Glomerular visceral epithelial cell (primary cell): Measurements from ENCODE around the gene C1orf50.
A peak's percentile ranks its signal among the peaks of the same experiment; 100 is the strongest.
"Not testable (repeated sequence)": the region's sequence is repeated elsewhere in the genome, so short reads cannot be mapped to it uniquely, and the experiment has no call there.

ENCODE experiments used
- DNase-seq: peaks from one replicate; pipeline ENCODE4 v3.0.0-alpha.2; 2016; ENCODE audit errors: extremely low spot score

The C1orf50 gene

DNA sequence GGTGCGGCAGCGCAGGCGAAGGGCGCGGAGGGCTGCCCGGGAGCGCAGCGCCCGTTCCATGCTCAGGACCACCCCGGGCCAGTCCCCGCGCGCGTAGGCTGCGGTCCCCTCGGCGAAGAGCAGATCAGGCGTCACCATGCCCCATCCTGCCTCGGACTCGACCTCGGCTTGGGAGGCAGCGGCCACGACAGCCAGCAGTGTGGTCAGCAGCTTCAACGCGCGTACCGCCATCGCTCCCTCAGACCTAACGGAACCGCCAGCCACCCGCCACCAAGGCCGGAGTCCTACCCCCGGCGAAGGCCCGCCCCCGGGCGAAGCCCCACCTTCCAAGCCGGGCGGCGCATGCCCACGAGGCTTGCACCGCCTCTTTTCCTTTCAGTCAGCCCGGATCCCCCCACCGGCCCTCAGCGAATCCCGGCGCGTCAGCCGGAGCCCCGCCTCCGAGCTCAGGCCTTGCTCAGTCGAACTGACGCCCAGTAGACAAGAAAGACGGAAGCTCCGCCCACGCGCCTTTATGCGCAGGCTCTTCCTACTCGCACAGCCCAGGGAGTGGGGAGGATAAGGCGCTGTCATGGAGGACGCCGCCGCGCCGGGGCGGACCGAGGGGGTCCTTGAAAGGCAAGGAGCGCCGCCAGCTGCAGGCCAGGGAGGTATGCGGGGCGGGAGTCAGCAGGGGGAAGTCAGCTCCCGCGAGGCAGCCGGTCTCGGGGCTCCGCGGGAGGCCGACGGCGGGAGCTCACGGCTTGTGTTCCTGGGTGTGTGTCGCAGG lies at the start of gene C1orf50, which contains the start of gene P3H1:
TSS of gene C1orf50 (plus strand) at position 509 of the 769 bp plus-strand sequence. CDS start at position 572, 63 bp downstream.
TSS of gene P3H1 (minus strand) at position 288 of the 769 bp plus-strand sequence. CDS start at position 231, 57 bp downstream.
- peak; percentile 99 for DNase-seq

DNA sequence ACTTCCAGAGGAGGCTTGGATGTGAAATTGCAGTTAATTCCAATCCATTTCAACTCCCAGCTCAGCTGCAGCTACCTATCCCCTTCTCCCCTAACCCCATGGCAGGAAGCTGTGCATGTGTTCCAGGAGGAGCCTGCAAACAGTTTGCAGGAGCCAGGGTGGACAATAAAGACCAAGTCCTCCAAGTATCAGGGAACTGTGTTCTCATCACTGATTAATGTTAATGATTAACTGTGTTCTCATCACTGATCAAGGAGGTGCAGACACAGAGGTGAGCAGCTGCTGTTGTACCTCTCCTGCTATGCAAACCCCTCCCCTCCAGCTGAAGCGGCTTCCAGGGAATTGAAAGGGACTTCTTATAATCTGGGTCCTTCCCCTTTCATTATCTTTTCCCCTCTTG lies 46.2 kb upstream of the C1orf50 start:
- DNase-seq, result peak; percentile 24

DNA sequence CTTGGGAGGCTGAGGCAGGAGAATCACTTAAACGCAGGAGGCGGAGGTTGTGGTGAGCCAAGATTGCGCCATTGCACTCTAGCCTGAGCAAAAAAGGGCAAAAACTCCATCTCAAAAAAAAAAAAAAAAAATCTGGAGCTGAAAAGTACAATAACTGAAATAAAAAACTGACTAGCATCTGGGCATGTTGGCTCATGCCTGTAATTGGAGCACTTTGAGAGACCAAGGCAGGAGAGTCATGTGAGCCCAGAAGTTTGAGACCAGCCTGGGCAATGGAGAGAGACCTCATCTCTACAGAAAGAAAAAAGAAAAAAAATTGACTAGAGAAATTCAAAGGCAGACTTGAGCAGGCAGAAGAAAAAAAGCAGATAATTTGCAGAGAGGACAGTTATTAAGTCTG lies 45.1 kb upstream of the C1orf50 start:
- DNase-seq, result no peak

DNA sequence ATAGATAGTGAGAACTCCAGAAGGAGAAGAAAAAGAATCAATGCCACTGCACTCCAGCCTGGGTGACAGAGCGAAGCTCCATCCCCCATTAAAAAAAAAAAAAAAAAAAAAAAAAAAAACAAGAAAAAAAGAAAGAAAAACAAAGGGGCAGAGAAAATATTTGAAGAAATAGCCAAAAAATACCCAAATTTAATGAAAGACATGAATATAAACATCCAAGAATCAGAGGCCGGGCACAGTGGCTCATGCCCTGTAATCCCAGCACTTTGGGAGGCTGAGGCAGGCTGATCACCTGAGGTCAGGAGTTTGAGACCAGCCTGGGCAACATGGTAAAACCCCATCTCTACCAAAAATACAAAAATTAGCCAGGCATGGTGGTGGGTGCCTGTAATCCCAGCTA lies 44.6 kb upstream of the C1orf50 start:
- DNase-seq, result not testable (repeated sequence)

DNA sequence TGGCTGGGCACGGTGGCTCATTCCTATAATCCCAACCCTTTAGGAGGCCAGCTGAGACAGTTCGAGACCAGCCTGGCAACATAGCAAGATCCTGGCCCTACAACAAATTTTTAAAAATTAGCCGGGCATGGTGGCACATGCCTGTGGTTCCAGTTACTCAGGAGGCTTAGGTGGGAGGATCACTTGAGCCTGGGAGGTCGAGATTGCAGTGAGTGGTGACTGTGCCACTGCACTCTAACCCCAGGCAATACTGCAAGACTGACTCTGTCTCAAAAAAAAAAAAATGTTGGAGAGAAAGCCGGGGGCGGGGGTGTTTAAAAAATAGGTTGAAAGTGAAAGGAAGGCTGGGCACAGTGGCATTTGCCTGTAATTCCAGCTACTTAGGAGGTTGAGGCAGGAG lies 43.5 kb upstream of the C1orf50 start:
- peak; percentile 9 for DNase-seq

DNA sequence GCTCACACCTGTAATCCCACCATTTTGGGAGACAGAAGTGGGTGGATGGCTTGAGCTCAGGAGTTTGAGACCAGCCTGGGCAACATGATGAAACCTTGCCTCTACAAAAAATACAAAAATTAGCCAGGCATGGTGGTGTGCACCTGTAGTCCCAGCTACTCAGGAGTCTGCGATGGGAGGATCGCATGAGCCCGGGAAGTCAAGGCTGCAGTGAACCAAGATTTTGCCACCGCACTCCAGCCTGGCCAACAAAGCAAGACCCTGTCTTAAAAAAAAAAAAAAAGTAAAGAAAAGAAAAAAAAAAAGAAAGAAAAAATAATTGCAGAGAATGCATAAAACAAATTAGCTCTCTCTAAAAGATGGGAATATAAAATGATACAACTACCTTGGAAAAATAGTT lies 41.2 kb upstream of the C1orf50 start:
- not testable (repeated sequence) for DNase-seq

DNA sequence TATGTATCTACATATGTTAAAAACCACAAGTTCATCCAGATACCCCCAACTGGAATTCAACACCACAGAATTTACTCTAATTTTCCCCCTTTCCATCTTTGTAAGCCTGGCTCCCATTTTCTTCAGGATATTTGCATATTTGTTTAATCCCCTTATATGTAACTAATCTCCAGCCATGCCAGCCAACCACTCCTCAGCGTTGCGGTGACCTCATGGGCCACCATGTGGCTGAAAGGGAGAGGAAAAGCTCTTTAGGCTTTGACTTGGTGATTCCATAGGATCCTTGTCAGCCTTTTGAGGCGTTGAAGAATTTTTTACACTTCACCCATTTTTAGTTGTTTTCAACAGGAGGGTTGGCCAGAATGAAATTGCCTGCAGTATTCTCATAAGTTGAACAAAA lies 37.0 kb upstream of the C1orf50 start:
- no peak for DNase-seq

DNA sequence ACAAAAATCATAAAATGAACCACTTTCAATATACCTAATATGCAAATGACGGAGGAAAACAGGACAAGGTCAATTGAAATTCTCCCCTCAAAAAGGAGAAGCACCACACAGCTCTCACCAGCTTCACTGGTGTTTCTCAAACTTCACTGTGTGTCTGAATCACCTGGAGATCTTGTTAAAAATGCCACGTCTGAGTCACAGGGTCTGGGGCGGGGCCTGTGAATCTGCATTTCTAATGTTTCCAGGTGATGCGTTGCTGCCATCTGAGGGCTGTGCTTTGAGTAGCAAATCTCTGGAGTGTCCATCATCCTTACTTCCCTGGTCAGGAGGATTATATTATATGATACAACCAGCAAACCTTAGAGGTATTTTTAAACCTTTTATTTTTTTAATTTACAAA lies 36.1 kb upstream of the C1orf50 start:
- DNase-seq, result no peak

DNA sequence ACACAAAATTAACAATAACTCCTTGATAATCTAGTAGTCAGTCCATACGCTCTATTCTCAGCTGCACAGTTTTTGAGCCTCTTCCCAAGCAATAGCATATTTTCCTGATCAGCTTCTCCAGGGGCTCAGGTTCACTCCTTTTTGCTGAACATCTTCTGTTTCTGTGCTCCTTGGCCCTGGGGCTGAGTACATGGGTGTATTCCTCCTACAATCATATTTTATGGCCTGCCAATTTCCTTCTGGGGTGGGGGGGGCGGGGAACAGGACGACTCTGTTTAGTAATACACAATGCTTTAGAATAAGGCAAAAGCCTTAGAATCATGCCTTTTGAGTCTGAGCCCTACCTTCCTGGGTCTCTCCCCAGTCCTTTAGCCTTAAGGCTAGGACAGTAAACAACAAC lies 35.5 kb upstream of the C1orf50 start:
- DNase-seq, result no peak

DNA sequence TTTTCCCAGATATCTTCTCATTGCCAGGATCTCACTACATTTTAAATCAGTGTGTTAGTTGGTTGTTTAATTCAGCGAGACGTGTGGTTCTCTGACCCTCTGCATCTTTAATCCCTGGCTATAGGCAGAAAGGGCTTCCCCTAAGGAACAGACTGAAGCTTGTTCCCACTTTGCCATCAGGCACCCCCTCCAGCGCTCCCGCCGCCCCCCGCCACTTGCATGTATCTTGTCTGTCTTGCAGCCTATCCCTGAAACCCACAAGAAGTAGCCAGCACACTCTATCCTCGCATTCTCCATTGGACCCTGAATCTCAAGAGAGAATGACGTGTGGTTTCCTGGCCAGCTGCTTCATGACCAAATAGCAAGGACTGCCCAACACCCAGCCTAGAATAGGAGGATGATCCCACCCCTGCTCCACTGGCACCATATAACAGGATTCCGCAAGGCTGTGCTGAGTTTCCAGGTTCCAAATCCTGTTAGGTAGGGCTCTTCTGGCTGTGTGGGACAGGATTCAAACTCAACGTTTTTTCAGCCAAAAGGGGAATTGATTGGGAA lies 34.8 kb upstream of the C1orf50 start:
- DNase-seq, result no peak

DNA sequence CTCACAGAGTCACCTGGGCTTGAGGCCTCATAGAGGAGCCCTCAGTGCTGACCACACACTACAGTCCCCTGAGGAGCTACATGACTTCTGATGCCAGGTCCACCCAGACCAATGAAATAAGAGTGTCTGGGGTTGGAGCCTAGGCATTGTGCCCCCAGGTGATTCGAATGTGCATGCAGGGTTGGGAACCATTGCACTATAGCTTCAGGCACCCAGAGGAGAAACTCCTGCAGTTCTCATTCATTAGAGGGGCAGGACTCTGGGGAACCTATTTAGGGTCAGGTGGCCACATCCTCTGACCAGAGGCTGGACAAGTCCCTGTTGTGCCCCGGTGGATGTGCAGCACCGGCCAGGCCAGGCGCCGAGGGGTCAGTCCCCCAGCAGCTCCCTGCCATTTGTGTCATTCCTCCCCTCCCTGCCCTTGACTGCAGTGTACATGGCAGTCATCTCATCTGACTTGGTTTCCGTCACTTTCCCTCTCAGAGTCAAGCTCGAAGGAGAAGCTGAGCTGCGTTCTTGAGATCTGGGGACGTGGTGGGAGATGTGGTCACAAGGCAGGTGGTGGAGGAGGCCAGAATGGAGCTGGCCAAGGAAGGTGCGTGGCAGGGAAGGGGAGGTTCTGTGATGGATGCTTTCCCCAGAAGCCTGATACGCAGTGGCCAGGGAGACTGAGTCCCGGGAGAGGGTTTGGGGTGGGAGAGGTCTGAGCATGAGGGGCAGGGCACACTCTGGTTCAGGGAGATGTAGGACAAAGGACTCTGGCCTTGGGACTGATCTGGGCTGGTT lies 33.4 kb upstream of the C1orf50 start:
- DNase-seq, result no peak

DNA sequence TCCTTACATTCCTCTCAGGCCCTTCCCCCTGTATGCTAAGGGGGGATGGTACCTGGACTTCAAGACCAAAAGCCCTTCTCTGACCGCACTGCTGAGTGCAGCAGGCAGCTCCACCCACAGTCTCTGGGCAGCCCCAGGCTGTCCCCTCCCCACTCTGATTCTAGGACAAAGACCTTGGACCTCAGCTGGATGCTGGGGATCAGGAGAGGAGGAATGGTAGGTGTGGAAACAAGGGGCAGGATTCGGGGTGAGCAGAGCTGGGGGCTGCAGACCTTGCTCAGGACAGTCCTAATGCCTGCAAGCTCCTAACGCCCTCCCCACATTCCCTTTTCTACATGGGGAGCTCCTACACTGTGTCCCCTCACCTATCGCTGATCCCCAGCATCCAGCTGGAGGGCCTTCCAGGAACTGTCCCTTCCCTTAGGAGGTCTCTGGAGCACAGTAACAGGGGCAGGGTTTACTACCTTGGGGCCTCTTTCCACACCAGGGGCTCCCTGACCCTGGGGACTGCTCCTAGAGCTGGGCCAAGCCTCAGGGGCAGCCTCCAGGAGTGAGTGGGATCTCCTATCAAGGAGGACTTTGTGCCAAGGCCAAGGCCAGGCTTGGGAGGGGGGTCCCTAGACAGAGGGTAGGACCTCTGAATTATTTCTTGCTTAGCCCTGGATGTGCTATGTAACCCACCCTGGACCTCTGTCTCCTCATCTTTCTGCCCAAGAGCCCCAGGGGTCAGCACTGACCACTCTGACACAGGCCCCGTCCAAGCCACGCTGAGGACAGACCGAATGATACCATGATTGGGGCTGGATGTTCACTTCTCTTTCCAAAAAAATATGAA lies 32.6 kb upstream of the C1orf50 start:
- DNase-seq, result no peak

DNA sequence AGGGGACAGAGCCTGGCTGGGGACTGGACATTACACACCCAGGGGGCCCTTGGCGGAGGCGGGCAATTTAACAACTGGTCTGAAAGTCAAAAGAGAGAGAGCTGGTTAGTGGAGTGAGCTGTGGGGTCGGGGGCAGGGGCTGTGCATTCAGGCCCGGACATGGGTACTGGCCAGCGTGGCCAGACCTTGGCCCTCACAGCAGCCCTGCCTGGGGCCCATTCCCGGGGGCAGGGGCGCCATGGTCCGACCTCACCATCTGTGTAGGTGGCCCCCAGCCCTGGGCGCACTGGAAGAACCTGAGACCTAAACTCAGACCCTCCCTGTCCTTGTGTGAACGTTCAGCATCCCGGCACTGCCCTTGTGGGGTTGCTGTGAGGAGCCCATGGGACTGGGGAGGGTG lies 32.0 kb upstream of the C1orf50 start:
- no peak for DNase-seq

DNA sequence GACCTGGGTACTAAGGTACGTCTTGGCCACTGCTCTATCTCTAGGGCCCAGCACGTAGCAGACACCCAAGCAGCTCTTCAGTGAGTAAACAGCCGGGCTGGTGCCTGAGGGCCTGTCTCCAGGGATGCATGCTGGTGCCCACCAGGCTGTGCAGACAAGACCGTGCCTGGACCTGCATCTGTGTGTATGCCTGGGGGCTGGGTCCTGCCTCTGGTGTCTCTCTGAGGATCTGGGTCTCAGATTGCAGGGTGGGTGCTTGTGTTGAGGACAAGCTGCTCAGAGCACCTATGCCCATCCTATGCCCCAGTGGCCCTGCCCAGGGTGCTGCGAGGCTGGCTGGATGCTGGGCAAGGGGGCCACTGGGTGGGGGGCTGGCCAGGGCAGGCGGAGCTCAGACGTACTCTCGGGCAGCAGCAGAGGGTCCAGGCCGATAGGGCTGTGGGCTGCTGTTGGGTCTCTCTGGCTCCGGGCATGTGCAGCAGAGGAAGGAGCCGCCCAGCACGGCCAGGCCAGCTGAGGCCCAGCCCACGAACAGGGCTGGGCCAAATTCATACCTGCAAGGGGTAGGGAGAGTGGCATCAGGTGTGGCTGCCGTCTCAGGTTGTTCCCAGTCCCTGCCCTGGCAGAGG lies 31.5 kb upstream of the C1orf50 start:
- no peak for DNase-seq

DNA sequence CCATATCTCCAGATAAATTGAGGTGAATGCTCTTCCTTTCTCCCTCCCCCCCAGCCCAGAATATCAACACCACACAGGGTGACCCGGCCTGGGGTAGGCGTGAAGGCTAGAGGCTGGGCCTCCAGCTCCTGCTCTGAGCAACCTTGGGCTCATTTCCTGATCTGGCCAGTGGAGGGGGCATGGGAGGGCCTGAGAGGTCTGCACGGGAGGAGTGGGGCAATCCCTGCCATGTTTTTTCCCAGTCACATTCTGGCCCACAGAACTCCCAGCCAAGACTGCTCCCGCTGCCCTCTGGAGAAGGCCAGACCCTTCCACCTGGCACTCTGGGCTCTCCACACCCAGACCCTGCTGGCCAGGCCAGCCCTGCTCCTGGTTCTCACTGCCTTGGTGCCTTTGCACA lies 30.9 kb upstream of the C1orf50 start:
- peak; percentile 18 for DNase-seq

DNA sequence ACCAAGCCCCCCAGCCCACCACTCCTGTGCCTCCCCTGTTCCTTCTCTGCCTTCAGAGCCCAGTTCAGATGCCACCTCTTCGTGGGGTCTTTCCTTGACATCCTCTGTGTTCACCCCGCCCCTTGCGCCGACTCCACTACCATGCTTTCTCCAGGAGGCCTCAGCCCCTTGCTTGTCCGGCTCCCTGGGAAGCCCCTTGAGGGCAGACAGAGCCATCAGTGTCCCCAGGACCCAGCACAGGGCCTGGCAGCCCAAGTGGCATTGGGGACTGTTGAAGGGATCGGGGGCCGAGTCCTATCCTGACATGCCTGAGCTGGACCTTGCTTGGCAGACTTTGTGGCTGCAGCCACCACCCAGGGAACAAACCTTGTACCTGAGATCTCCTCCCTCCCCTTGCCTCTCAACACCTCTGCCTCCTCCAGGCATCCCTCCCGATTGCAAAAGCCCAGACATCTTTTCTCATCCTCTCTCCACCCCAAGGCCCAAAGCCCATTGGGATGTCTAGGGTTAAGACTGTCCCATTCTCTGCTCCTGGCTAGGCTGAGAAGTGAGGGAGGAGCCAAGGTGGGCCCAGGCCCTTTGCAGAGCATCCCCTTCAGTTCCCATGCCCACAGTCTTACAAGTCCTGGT lies 30.4 kb upstream of the C1orf50 start:
- no peak for DNase-seq

DNA sequence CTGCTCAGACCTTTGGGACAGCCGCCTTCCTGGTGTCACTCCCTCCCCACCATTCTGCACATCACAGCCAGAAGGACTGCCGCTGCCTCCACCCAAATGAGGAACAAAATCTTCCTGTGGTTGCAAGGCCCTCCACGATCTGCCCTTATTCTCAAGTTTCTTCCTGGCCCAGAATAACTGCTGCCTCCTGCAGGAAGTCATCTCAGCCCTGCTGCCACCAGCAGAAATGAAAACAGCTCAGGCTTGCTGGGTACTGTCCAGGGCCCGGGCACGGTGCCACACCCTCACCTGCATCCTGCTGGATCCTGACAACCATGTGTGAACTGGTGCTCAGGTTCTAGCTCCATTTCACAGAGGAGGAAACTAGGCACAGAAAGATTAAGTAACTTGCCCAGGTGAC lies 29.8 kb upstream of the C1orf50 start:
- DNase-seq, result no peak

DNA sequence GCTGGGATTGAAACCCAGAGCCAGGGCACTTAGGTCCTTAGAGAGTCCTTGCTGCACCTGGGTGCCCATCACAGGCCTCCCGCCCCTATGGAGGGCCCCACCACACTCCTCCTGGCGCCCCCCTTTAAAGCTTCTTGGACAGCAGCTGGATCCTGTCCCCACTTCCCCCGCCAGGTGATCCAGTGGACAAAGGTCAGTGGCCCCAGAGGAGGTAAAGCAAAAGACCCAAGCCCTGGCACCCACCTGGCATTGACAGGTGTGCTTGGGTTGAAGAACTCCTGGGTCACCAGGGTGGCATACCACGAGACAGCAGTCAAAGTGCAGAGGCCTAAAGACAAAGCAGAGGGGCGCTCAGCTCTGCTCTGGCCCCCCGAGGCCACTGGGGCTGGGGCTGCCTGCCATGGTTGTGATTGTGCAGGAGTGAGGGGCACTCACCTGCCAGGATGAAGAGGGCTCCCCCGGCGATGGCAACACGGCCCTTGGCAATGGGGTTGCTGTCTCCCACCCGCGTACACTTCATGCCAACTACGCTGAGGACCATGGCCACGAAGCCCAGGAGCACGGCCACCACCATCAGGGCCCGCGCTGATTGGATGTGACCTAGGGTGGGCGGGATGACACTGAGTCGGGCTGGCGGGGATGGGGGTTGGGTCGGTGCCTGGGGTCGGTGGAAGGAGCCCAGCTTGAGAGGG lies 28.9 kb upstream of the C1orf50 start:
- no peak for DNase-seq

DNA sequence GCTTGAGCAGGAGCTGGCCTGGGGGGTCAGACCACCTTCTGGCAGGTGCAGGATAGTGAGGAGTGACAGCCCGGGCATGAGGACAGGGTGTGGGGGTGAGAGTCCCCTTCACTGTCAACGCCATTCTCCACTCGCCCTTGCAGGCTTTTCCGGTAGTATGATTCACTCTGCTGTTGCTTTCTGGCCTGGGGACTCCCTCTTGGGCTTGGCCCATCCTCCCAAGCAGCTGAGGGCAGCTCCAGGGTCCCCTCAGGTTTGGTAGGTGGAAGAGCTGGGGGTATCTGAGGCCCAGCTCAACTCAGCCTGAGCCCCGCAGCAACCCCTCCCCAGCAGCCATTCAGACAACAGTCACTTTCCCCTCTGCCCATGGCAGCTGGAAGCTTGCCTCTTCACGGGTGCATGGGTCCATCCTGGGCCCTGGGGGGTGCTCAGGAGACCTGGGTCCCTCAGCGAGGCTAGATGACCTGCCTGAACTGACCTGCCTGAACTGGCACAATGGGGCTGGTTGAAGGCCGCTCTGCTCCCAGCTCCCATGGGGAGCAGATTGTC lies 28.3 kb upstream of the C1orf50 start:
- DNase-seq, result no peak
